H1 (cell line): Measurements from ENCODE around the gene RWDD4. TPM values are rescaled to one million over a fixed set of nuclear protein-coding genes. Genes with fewer than 3 reads are reported as not detected.

Experiments used
- CTCF ChIA-PET: fragments of 300-600 bp; sonication (Branson Sonifier 250); formaldehyde crosslinking; loops from one replicate; lab custom pipeline; 2021; ENCODE audit not compliant: partially characterized antibody; lab: Charles Lee
- POLR2A ChIA-PET: fragments of 300-600 bp; sonication (Branson Sonifier 250); formaldehyde crosslinking; loops from one replicate; lab custom pipeline; 2021; ENCODE audit warnings: inconsistent platforms; ENCODE audit not compliant: partially characterized antibody; lab: Charles Lee
- DNase-seq, 2 experiments: peaks; one replicate each; pipeline versions ENCODE4 v3.0.0 to v3.0.0-alpha.2; 2010 to 2022; ENCODE audit warnings: low spot score in 2 of 2, low read depth in 1 of 2, mixed read lengths in 1 of 2
- FAIRE-seq: peaks from 2 replicates; lab custom pipeline; 2011; peaks lifted over from hg19 to GRCh38; lab: Jason Lieb, UNC
- H2AFZ ChIP-seq: 2 replicates; pipeline ENCODE4 v1.8.1; 2012; ENCODE audit warnings: low read length, inconsistent platforms
- H2AK5ac ChIP-seq: 2 replicates; pipeline ENCODE4 v1.6.1; 2013; ENCODE audit warnings: low read depth, low read length
- H2BK120ac ChIP-seq: replicated peaks from 2 replicates; pipeline ENCODE3; 2013; ENCODE audit warnings: low read depth, low read length, inconsistent platforms
- H2BK12ac ChIP-seq: 2 replicates; pipeline ENCODE4 v1.6.1; 2013; ENCODE audit warnings: low read depth, low read length
- H2BK15ac ChIP-seq: 2 replicates; pipeline ENCODE4 v1.6.1; 2013; ENCODE audit warnings: low read length
- H2BK20ac ChIP-seq: 2 replicates; pipeline ENCODE4 v1.6.1; 2013; ENCODE audit warnings: low read length
- H2BK5ac ChIP-seq: 2 replicates; pipeline ENCODE4 v1.6.1; 2013; ENCODE audit warnings: low read depth, low read length
- H3K14ac ChIP-seq: 2 replicates; pipeline ENCODE4 v1.6.1; 2013; ENCODE audit warnings: inconsistent platforms; ENCODE audit not compliant: insufficient read length
- H3K18ac ChIP-seq: 2 replicates; pipeline ENCODE4 v1.6.1; 2013; ENCODE audit warnings: low read length; ENCODE audit errors: extremely low read depth
- H3K23ac ChIP-seq: 2 replicates; pipeline ENCODE4 v1.6.1; 2013; ENCODE audit warnings: inconsistent platforms; ENCODE audit not compliant: insufficient read length
- H3K23me2 ChIP-seq: 2 replicates; pipeline ENCODE4 v1.6.1; 2013; ENCODE audit warnings: low read depth, low read length
- H3K27ac ChIP-seq: 2 replicates; pipeline ENCODE4 v1.6.1; 2011; ENCODE audit warnings: low read depth, low read length, inconsistent platforms
- H3K27me3 ChIP-seq, 4 experiments: replicated peaks in 1 of 4; 1 replicate in 1 of 4; 2 replicates in 3 of 4; pipeline versions ENCODE4 v1.6.1 to v1.8.1; 2011 to 2013; ENCODE audit warnings: low read length in 3 of 4, mild to moderate bottlenecking in 3 of 4, inconsistent platforms in 2 of 4, mixed read lengths in 2 of 4, moderate library complexity in 1 of 4; ENCODE audit not compliant: control insufficient read depth in 3 of 4, insufficient read depth in 3 of 4; ENCODE audit errors: extremely low read depth in 1 of 4
- H3K36me3 ChIP-seq, 4 experiments: 2 replicates each; pipeline versions ENCODE4 v1.6.1 to v1.8.1; 2011 to 2013; ENCODE audit warnings: mild to moderate bottlenecking in 4 of 4, low read length in 3 of 4, moderate library complexity in 2 of 4, control low read depth in 1 of 4, inconsistent platforms in 1 of 4; ENCODE audit not compliant: insufficient read depth in 4 of 4, control insufficient read depth in 2 of 4
- H3K4ac ChIP-seq: replicated peaks from 2 replicates; pipeline ENCODE3; 2013; ENCODE audit warnings: low read length, low read depth, mixed read lengths, inconsistent platforms; ENCODE audit not compliant: insufficient read length
- H3K4me1 ChIP-seq, 4 experiments: replicated peaks in 1 of 4; 1 replicate in 1 of 4; 2 replicates in 3 of 4; pipeline versions ENCODE4 v1.6.1 to v1.8.1; 2011 to 2013; ENCODE audit warnings: low read length in 3 of 4, inconsistent platforms in 2 of 4, mixed read lengths in 1 of 4; ENCODE audit not compliant: insufficient read depth in 4 of 4, control insufficient read depth in 3 of 4
- H3K4me2 ChIP-seq, 2 experiments: 2 replicates each; pipeline versions ENCODE4 v1.6.1 to v1.8.1; 2011 to 2013; ENCODE audit warnings: low read depth in 2 of 2, low read length in 2 of 2, control low read depth in 1 of 2, inconsistent platforms in 1 of 2, mild to moderate bottlenecking in 1 of 2; ENCODE audit not compliant: insufficient read depth in 1 of 2
- H3K4me3 ChIP-seq, 4 experiments: fragments of 200-600, 300-600 bp in 1 of 4; sonication (generic), shearing (Covaris generic), sonication (Bioruptor Twin) in 1 of 4; 2 replicates each; pipeline versions ENCODE4 v1.5.1 to v1.8.1; 2011 to 2016; ENCODE audit warnings: low read length in 4 of 4, low read depth in 3 of 4, control low read depth in 2 of 4, inconsistent platforms in 2 of 4, mild to moderate bottlenecking in 2 of 4, mixed read lengths in 1 of 4, moderate library complexity in 1 of 4; ENCODE audit not compliant: insufficient read depth in 2 of 4; ENCODE audit errors: extremely low read depth in 1 of 4
- H3K56ac ChIP-seq: replicated peaks from 2 replicates; pipeline ENCODE3; 2013; ENCODE audit warnings: low read depth, mild to moderate bottlenecking, mixed read lengths, low read length, inconsistent platforms; ENCODE audit not compliant: insufficient read length
- H3K79me1 ChIP-seq: 2 replicates; pipeline ENCODE4 v1.6.1; 2013; ENCODE audit warnings: low read depth, low read length, control low read depth
- H3K79me2 ChIP-seq, 2 experiments: 2 replicates each; pipeline versions ENCODE4 v1.6.1 to v1.8.1; 2012 to 2013; ENCODE audit warnings: low read length in 2 of 2, mild to moderate bottlenecking in 2 of 2, inconsistent platforms in 1 of 2; ENCODE audit not compliant: insufficient read depth in 2 of 2, control insufficient read depth in 1 of 2
- H3K9ac ChIP-seq, 4 experiments: replicated peaks in 1 of 4; 1 replicate in 1 of 4; 2 replicates in 3 of 4; pipeline versions ENCODE4 v1.6.1 to v1.8.1; 2011 to 2013; ENCODE audit warnings: low read depth in 3 of 4, low read length in 3 of 4, control low read depth in 2 of 4, mild to moderate bottlenecking in 2 of 4, moderate library complexity in 2 of 4, inconsistent platforms in 1 of 4; ENCODE audit errors: extremely low read depth in 1 of 4
- H3K9me3 ChIP-seq, 2 experiments: 2 replicates each; pipeline versions ENCODE4 v1.6.1 to v1.8.1; 2012 to 2013; ENCODE audit warnings: mild to moderate bottlenecking in 2 of 2, moderate library complexity in 2 of 2, control low read depth in 1 of 2, inconsistent platforms in 1 of 2, low read depth in 1 of 2, low read length in 1 of 2, mixed read lengths in 1 of 2; ENCODE audit not compliant: insufficient read depth in 2 of 2
- H4K20me1 ChIP-seq, 2 experiments: replicated peaks in 1 of 2; 2 replicates each; pipeline versions ENCODE3 to v1.8.1; 2011 to 2013; ENCODE audit warnings: inconsistent platforms in 2 of 2, low read length in 2 of 2, mild to moderate bottlenecking in 1 of 2; ENCODE audit not compliant: insufficient read depth in 2 of 2, control insufficient read depth in 1 of 2
- H4K5ac ChIP-seq: 2 replicates; pipeline ENCODE4 v1.6.1; 2013; ENCODE audit warnings: low read length, low read depth, mixed read lengths, inconsistent platforms; ENCODE audit not compliant: insufficient read length
- H4K8ac ChIP-seq: 2 replicates; pipeline ENCODE4 v1.8.0; 2013; ENCODE audit warnings: mild to moderate bottlenecking, moderate library complexity, low read length, inconsistent platforms; ENCODE audit not compliant: insufficient read depth; ENCODE audit errors: extremely low read depth
- H4K91ac ChIP-seq: replicated peaks from 2 replicates; pipeline ENCODE3; 2013; ENCODE audit warnings: low read length, mixed read lengths, inconsistent platforms; ENCODE audit not compliant: insufficient read length
- EP300 ChIP-seq, 2 experiments: IDR thresholded peaks; 1 replicate in 1 of 2; 2 replicates in 1 of 2; pipeline ENCODE4 v1.6.1; 2011 to 2012; ENCODE audit warnings: low read depth in 2 of 2, low read length in 2 of 2, mild to moderate bottlenecking in 2 of 2, borderline replicate concordance in 1 of 2, inconsistent platforms in 1 of 2, moderate library complexity in 1 of 2
- POLR2A ChIP-seq, 2 experiments: IDR thresholded peaks; 1 replicate in 1 of 2; 2 replicates in 1 of 2; pipeline ENCODE4 v1.6.1; 2011; ENCODE audit warnings: low read depth in 2 of 2, low read length in 2 of 2, mild to moderate bottlenecking in 2 of 2; ENCODE audit errors: control extremely low read depth in 1 of 2
- SUZ12 ChIP-seq: fragments of 200-600 bp; sonication (generic); IDR thresholded peaks from 2 replicates; pipeline ENCODE4 v1.6.1; 2012; ENCODE audit warnings: mild to moderate bottlenecking, inconsistent platforms, low read length, moderate library complexity, mixed read lengths
- TAF1 ChIP-seq: IDR thresholded peaks from 2 replicates; pipeline ENCODE4 v1.6.1; 2011; ENCODE audit warnings: mild to moderate bottlenecking, low read depth, low read length
- TBP ChIP-seq: IDR thresholded peaks from 2 replicates; pipeline ENCODE4 v1.6.1; 2011; ENCODE audit warnings: low read depth, low read length, improper control_type of control experiment
- TCF12 ChIP-seq: IDR thresholded peaks from 2 replicates; pipeline ENCODE4 v1.6.1; 2011; ENCODE audit warnings: low read depth, mild to moderate bottlenecking, low read length
- ZNF274 ChIP-seq: IDR thresholded peaks from 2 replicates; pipeline ENCODE4 v1.7.0; 2012; ENCODE audit warnings: low read length, borderline replicate concordance; ENCODE audit errors: extremely low read depth
- WGBS, 2 experiments: shearing (Covaris generic) in 1 of 2; methylation state at CpG; one replicate each; pipeline versions ENCODE4 v1.1.6 to v1.1.7; 2013 to 2015; ENCODE audit warnings: low lambda C conversion rate in 2 of 2, mixed read lengths in 2 of 2, inconsistent platforms in 1 of 2, low coverage in 1 of 2, missing lambda C conversion rate in 1 of 2; ENCODE audit not compliant: insufficient replicate concordance in 2 of 2, insufficient coverage in 1 of 2, insufficient read length in 1 of 2; ENCODE audit errors: extremely low coverage in 1 of 2, missing lambda C conversion rate in 1 of 2; 5-methylcytosine and 5-hydroxymethylcytosine counted together
- polyA plus RNA-seq, 7 experiments: library from polyadenylated mRNA; depleted of rRNA in 3 of 7; stranded (reverse) in 5 of 7; unstranded in 2 of 7; fragments of >200 nt in 5 of 7; fragments of 200-250 nt in 2 of 7; gene quantifications; 1 replicate in 5 of 7; 2 replicates in 1 of 7; 4 replicates in 1 of 7; pipeline versions ENCODE4 v1.2.1 to v1.2.3, GENCODE V29; 2011 to 2013; ENCODE audit warnings: missing spikeins in 2 of 7, mixed read lengths in 2 of 7
- total RNA-seq: library from RNA; stranded (reverse); fragmentation: NEBNext Ultra II Directional; extraction: Animal tissue kit (Norgen Biotek cat#: 25700); gene quantifications from 2 replicates; pipeline ENCODE4 v1.2.1, GENCODE V29; 2021
- TF ChIP-seq, protein P1 (sequence below): IDR thresholded peaks from 2 replicates; pipeline ENCODE4 v1.6.1; 2012; ENCODE audit warnings: low read length, inconsistent platforms
- TF ChIP-seq, protein P2 (sequence below): IDR thresholded peaks from 2 replicates; pipeline ENCODE4 v1.6.1; 2011; ENCODE audit warnings: low read depth, mild to moderate bottlenecking, low read length; ENCODE audit not compliant: insufficient read depth

RWDD4 gene
- total and polyA plus RNA-seq, 2 of the 8 experiments (the other 6 are each of a cell fraction or from before 2014, with no cell fraction given), result 5.4 to 18.9 TPM

- H2BK5ac ChIP-seq, result no peak overlapping the region
- no peak overlapping the region for H2AK5ac ChIP-seq
- no peak overlapping the region for H2BK120ac ChIP-seq
- no peak overlapping the region for H4K8ac ChIP-seq
- DNase-seq, result no peak
- no peak overlapping the region for H3K23ac ChIP-seq
- no peak for FAIRE-seq
- H4K91ac ChIP-seq, result no peak overlapping the region
- no peaks in the 10 kb centered on the region for H3K9me3 ChIP-seq
- no peak overlapping the region for H2BK12ac ChIP-seq
- H2AFZ ChIP-seq, result no peak overlapping the region
- 90% methylated on average over 4 of the region's 4 CpGs; no CpG with 5 or more reads in 1 of the 2 experiments for WGBS, 2 experiments
- H3K23me2 ChIP-seq, result no peaks in the 10 kb centered on the region
- H3K27me3 ChIP-seq, result no peaks in the 10 kb centered on the region
- no peak overlapping the region for H2BK20ac ChIP-seq
- CTCF ChIA-PET, result interaction anchor here (1.1 kb wide), 1 partner anchor 59 kb away, joined by 3 read pairs; no protein-coding TSS in a partner anchor
- H3K36me3 ChIP-seq, result peaks cover 2 to 72% (median 27%) of the 10 kb centered on the region in 4 experiments; a peak in 6 of 8 replicates
- no peak overlapping the region for H3K9ac ChIP-seq
- no peaks in the 10 kb centered on the region; the same call in 1 of the 2 replicates for H3K79me1 ChIP-seq
- no peak overlapping the region for H3K14ac ChIP-seq
- H3K4me3 ChIP-seq, result no peak overlapping the region
- H3K4me2 ChIP-seq, result no peak overlapping the region
- H3K4ac ChIP-seq, result no peak overlapping the region
- no peak overlapping the region for H3K18ac ChIP-seq
- no peaks in the 10 kb centered on the region for H3K79me2 ChIP-seq
- H3K56ac ChIP-seq, result no peak overlapping the region
- no peak overlapping the region for H4K5ac ChIP-seq
- POLR2A ChIA-PET, result no interaction called here
- no peaks in the 10 kb centered on the region for H3K4me1 ChIP-seq
- H2BK15ac ChIP-seq, result no peak overlapping the region
- peaks cover 0 to 2% of the 10 kb centered on the region in 2 experiments for H4K20me1 ChIP-seq
- no peak overlapping the region for H3K27ac ChIP-seq
- TF ChIP-seq TBP (no peak), SUZ12 (no peak), POLR2A (IDR thresholded peaks at IDR 0.05; ENCODE audit: control extremely low read depth in 1 of 2, low read depth in 2 of 2, low read length in 2 of 2) (no peak), EP300 (IDR thresholded peaks at IDR 0.05; ENCODE audit: borderline replicate concordance in 1 of 2, low read depth in 2 of 2, low read length in 2 of 2) (no peak), TCF12 (no peak), TAF1 (no peak), ZNF274 (no peak)
- TF ChIP-seq, protein P1, sequence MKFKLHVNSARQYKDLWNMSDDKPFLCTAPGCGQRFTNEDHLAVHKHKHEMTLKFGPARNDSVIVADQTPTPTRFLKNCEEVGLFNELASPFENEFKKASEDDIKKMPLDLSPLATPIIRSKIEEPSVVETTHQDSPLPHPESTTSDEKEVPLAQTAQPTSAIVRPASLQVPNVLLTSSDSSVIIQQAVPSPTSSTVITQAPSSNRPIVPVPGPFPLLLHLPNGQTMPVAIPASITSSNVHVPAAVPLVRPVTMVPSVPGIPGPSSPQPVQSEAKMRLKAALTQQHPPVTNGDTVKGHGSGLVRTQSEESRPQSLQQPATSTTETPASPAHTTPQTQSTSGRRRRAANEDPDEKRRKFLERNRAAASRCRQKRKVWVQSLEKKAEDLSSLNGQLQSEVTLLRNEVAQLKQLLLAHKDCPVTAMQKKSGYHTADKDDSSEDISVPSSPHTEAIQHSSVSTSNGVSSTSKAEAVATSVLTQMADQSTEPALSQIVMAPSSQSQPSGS, result no peak
- TF ChIP-seq, protein P2, sequence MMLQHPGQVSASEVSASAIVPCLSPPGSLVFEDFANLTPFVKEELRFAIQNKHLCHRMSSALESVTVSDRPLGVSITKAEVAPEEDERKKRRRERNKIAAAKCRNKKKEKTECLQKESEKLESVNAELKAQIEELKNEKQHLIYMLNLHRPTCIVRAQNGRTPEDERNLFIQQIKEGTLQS, result no peak
Measured at GRCh38 chr4:183700407-183700806, 41.4 kb upstream of the RWDD4 start.
